ENCODE results near the gene SLC5A5. TPM values are rescaled to one million over a fixed set of nuclear protein-coding genes. Genes with fewer than 3 reads are reported as not detected.
"Not testable (repeated sequence)": the region's sequence is repeated elsewhere in the genome, so short reads cannot be mapped to it uniquely, and the experiment has no call there.

SLC5A5 gene
- total RNA-seq, 1 donor from 2014 or later = 0.13 TPM

DNA sequence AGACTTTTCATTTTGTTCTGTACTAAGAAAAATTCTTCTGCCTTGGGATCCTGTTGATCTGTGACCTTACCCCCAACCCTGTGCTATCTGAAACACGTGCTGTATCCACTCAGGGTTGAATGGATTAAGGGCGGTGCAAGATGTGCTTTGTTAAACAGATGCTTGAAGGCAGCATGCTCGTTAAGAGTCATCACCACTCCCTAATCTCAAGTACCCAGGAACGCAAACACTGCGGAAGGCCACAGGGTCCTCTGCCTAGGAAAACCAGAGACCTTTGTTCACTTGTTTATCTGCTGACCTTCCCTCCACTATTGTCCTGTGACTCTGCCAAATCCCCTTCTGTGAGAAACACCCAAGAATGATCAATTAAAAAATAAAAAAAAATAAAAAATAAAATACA is 47.4 kb downstream of the SLC5A5 start:
- not testable (repeated sequence) for DNase-seq (ENCODE audit: low spot score)

DNA sequence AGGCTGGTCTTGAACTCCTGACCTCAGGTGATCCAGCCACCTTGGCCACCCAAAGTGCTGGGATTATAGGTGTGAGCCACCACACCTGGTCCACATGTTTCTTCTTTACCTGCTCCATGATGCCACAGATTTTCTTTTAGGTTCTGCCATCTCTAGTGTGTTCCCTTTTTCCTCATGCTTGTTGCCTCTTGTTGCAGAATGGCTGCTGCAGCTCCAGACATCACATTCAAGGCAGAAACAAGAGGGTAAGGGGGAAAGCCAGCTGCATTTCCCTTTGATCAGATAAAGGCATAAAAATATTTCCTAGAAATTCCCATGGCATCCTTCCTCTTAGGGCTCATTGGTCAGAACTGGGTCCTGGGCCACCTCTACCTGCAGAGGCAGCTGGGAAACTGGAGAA is 48.8 kb downstream of the SLC5A5 start:
- DNase-seq (ENCODE audit: low spot score) = no peak

DNA sequence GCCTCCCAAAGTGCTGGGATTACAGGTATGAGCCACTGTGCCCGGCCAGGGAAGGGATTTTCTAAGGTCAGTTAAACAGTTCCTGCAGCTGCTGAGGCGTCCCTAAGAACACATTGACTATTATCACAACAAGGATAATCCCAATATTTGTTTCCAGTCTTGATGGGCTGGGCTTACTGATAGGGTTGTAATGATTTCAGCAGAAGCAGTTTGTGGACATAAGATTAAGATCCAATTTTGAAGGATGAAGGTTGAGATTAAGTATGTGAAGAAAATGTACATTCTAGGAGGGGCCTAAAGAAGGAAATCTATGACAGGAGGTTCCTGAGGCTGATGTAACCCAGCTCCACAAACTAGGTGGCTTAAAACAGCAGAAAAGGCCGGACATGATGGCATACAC is 50.4 kb downstream of the SLC5A5 start:
- no peak for DNase-seq (ENCODE audit: low spot score)

DNA sequence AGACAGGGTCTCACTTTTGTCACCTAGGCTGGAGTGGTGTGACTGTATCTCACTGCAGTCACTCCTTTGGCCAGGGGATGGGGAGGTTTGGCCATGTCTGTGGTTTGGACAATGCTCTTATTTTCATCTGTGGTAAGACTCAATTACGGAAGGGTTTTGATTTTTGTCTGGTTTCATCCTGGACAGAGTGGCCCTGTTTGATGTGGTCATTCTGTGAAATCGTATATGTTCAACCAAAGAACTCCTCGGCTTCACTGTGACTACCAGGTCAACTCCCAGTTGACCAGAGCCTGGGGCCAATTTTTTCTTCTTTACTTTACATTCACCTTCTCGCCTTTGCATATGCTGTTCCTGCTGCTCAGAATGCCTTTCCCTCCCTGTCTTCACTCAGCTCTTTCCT is 54.3 kb downstream of the SLC5A5 start:
- DNase-seq (ENCODE audit: low spot score) = no peak

DNA sequence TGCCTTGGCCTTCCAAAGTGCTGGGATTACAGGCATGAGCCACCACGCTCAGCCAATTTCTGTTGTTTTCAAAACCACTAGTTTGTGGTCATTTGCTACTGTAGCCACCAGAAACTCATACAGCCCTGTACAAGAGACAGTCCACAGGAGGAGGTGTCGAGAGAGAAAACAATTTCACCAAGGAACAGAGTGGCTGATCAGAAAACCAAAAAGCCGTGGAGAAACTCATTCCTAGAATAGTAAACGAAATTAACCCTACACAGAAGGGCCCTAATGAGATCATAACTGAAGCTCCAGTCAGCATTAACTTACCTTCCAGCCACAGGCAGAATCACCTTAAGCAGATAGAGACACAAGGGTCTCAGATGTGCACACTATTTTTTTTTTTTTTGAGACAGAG is 57.3 kb downstream of the SLC5A5 start:
- no peak for DNase-seq (ENCODE audit: low spot score)

DNA sequence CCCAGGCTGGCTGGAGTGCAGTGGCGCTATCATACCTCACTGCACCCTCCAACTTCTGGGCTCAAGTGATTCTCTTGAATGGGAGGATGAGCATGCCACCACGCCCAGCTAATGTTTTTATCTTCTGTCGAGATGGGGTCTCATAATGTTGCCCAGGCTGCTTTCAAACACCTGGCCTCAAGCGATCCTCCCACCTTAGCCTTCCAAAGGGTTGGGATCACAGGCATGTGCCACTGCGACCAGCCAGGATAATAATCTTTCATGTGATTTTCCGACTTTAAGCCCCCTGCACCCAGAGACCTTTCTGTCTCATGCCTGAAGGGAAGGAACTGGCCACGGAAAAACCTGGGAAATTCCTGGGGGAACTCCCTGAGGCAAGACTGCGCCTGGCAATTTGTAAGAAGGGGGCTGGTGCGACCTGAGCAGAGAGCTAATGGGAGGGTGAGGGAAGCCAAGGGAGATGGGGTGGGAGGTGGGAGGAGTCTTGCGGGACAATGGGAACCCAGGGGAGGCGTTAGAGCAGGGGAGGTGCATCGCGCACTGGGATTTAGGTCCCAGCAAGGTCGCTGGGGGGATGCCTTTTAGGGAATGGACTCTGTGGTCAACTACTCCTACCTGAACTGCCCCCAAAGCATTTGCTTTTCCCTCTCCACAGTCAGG is 59.9 kb downstream of the SLC5A5 start:
- no peak for DNase-seq (ENCODE audit: low spot score)

DNA sequence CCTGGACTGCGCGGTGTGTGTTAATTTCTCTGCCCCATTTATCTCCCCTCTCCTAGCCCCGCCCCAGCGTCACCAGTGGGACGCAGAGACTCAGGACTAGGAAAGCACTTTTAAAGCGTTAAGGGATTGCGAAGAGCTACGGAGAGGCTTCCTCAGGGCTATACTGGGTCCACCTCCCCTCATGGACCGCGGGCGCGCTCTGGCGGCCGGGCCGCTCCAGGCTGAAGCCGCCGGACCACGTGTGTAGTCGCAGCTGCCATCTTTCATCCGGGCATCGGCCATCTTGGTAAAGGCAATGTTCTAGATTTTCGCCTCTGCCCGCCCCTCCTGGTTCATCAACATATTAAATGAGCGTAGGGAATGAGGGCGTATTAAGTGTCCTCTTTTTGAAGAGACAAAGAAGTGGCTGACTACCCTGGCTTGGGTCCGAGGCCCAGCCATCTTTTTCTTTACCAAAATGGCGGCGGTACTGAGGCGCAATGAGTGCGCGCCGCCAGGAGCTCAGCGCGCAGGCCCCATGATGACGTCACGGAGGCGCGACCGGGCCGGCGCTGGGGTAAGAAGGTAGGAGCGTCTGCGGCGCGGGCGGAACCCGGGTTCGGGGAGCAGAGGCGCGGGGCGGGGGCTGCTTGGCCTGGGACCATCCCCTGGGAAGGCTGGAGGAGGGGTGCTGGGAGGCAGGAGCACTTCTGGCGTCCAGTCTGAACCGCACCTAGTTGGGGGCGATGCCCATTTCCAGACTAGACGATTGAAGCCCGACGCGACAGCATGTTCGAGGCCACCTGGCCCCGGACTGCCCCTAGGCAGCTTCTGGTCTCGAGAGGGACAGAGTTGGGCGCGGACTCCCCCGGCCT is 61.0 kb downstream of the SLC5A5 start, which contains the start of gene CCDC124:
TSS of gene CCDC124 (plus strand) at position 531 of the 854 bp plus-strand sequence. CDS start 3,406 bp downstream, outside the sequence.
- DNase-seq (ENCODE audit: low spot score) = peak; percentile 92

DNA sequence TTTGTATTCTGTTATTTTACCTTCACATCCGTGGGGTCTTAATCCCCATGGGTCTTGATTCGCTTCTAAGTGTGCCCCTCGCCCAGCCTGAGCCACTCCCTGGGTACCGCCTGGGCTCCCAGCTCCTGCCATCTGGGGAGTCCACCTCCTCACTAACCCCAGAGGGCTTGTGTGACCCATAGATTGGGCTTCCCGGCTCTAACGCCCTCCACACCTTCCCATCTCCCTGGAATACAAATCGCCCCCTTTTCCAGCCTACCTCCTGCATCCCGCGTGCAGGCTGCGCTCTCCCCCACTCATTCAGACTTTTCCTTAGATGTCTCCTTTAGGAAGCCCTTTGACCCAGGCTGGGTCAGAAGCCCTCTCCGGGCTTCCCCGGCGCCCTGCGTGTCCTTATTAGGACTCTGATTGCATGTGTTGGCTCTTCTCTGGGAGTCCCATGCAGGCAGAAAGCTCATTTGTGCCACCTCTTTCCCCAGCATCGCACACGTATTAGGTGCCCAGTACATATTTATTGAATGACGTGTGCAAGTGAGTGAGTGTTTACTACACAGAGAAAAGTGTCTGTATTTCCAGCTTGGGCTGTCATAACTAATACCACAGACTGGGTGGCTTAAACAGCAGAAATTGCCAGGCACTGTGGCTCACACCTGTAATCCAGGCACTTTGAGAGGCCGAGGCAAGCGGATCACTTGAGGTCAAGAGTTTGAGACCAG is 61.8 kb downstream of the SLC5A5 start:
- no peak for DNase-seq (ENCODE audit: low spot score)

DNA sequence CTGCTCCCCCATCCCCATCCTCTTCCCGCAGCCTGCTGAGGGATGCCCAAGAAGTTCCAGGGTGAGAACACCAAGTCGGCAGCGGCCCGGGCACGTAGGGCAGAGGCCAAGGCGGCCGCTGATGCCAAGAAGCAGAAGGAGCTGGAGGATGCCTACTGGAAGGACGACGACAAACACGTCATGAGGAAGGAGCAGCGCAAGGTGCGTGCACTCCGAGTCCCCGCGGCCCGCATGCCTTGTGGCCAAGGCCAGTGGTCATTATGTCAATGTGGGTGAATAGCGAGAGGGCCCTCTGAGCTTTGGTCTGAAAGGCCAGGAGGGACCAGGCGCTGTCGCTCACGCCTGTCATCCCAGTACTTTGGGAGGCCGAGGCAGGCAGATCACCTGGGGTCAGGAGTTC is 64.6 kb downstream of the SLC5A5 start:
- DNase-seq (ENCODE audit: low spot score) = no peak

DNA sequence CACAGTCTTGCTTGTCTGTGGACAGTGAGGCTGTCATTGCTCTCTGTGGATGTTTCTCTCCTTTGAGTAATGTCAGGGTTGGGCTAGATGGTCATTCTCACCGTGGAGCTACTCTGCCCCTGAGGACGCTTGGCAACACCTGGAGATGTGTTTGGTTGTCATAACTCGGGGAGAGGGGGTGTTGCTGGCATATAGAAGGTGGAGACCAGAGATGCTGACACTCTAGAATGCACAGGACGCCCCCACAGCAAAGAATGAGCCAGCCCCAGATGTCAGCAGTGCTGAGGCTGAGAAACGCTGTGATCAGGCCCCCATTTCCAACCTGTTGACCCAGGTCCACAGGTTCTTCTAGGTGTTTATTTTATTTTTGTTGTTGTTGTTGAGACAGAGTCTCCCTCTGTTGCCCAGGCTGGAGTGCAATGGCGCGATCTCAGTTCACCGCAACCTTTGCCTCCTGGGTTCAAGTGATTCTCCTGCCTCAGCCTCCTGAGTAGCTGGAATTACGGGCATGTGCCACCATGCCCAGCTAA is 65.7 kb downstream of the SLC5A5 start:
- no peak for DNase-seq (ENCODE audit: low spot score)

DNA sequence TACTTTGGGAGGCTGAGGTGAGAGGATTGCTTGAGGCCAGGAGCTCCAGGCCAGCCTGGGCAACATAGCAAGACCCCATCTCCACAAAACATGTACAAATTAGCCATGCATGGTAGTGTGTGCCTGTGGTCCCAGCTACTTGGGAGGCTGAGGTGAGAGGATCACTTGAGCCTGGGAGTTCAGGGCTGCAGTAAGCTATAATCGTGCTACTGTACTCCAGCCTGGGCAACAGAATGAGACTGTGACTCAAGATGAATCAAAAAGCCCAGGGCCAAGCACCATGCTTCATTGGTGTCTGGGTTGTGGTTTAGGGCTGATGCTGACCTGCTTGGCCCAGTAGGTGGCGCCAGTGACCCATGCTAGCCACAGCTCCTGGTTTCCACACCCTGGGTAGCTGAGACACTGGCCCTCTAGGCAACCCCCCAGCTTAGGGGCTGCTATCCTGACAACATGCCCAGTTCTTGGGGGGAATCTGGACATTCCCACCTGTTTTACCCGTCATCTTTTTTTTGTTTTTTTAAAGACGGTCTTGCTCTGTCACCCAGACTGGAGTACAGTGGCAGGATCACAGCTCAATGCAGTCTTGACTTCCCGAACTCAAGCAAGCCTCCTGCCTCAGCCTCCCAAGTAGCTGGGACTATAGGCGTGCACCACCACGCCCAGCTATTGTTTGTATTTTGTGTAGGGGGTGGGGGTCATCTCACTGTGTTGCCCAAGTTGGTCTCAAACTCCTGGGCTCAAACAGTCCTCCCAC is 66.5 kb downstream of the SLC5A5 start:
- DNase-seq (ENCODE audit: low spot score) = peak; percentile 81

DNA sequence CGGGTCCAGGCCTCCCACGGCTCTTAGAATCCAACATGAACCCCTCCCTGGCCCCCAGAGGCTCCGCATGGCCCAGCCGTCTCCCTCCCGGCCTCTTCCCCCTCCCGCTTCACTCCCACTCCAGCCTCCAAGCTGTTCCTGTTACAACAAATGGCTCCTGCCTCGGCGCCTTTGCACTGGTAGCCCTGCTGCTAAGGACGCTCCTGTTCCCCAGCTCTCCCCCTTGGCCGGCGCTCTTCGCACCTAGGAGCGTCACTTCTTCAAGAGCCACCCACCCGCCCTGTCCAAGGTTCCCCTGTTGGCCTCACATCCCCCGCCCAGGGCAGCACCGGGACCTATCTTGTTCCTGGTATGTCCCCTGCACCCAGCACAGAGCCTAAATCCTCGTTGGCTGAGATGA is 70.4 kb downstream of the SLC5A5 start:
- DNase-seq (ENCODE audit: low spot score) = no peak

DNA sequence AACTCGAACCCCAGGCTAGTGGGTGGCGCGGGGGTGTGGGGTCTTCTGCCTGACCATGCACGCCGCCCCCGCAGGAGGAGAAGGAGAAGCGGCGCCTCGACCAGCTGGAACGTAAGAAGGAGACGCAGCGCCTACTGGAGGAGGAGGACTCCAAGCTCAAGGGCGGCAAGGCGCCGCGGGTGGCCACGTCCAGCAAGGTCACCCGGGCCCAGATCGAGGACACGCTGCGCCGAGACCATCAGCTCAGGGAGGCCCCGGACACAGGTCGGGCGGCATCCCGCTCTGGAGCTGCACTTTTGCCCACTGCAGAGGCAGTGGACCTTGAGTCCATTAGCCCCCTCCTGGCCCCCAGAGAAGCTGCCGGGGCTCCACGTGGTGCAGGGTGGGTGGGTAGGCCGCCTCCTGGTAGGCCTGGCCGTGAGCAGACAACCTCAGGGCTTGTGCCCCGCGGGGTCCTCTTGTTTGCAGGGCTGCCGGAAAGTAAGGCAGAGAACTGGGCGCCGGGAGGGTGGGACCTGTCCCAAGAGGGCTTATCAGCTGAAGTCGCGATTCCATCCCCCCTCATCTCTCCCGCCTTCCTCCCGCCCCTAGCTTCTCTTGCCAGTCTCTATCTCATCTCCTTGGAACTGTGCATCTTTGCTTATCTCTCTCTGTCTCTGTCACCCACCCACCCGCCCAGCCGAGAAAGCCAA is 71.0 kb downstream of the SLC5A5 start:
- DNase-seq (ENCODE audit: low spot score) = no peak

DNA sequence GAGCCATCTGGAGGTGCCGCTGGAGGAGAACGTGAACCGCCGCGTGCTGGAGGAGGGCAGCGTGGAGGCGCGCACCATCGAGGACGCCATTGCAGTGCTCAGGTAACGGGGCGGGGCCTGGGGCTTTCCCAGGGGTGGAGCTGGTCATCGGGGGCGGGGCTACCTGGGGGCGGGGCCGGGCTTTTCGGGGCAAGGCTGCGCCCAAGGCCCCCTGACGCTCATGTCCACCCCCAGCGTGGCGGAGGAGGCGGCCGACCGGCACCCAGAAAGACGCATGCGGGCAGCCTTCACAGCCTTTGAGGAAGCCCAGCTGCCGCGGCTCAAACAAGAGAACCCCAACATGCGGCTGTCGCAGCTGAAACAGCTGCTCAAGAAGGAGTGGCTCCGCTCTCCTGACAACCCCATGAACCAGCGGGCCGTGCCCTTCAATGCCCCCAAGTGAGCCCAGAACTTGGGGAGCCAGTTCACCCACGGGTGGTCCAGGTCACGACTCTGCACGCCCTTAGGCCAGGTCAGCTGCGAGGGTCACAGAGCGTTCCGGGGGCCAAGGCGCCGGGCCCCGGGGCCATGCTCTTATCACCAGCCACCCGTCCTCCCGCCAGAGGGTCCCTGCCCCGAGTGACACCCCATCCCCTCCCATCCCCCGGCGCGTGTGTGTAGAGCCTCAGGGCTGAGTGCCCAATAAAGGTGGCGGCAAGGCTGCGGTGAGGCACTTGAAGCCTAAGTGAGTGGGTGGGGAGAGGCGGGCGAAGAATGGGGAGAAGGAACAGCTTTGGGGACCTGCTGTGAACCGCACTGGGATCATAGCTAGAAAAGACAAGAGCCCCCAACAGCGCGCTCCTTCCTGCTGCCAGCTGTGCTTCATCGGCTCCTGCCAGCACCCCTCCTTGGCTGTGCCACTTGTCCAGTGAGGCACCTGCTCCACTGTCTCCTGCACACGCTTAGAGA is 71.8 kb downstream of the SLC5A5 start:
- DNase-seq (ENCODE audit: low spot score) = no peak

DNA sequence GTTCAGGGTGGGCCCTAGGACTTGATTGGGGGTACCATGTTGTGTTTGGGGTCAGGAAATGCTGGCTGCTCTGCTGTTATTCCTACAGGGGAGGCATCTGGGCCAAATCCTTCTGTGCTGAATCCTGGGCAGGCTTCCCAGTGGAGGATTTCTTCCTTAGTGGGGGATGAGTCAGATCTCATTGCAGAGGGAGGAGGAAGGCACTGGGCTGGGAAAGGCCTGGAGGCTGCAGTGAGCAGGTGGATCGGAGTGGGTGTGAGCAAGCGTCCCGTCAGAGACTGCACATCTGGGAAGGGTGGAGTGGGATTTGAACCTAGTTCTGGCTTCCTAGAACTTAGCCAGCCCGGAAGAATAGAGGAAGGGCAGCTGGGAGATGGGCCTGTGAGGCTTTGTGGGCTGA is 72.6 kb downstream of the SLC5A5 start:
- no peak for DNase-seq (ENCODE audit: low spot score)
